ENCODE measurements around the gene POM121. TPM values are rescaled to one million over a fixed set of nuclear protein-coding genes. Genes with fewer than 3 reads are reported as not detected.
"Not testable (repeated sequence)": the region's sequence is repeated elsewhere in the genome, so short reads cannot be mapped to it uniquely, and the experiment has no call there.

The POM121 gene
- total RNA-seq, 2 donors from 2014 or later = 25.0 to 25.8 TPM

- DNase-seq (ENCODE audit: low spot score); intact Hi-C loops (cut with DNase I): not testable (repeated sequence)
Measured at GRCh38 chr7:72976434-72976833, 51.5 kb downstream of the POM121 start.

GRCh38 chr7:72980382-72980781 is 55.5 kb downstream of the POM121 start:
- intact Hi-C loops (cut with DNase I); DNase-seq (ENCODE audit: low spot score): not testable (repeated sequence)

- DNase-seq (ENCODE audit: low spot score); intact Hi-C loops (cut with DNase I): not testable (repeated sequence)
Measured at GRCh38 chr7:72982084-72982483, 57.2 kb downstream of the POM121 start.

- DNase-seq (ENCODE audit: low spot score) = peak; percentile 49
- intact Hi-C loops (cut with DNase I) = not testable (repeated sequence)
Measured at GRCh38 chr7:72990146-72990913, 65.4 kb downstream of the POM121 start.

- intact Hi-C loops (cut with DNase I); DNase-seq (ENCODE audit: low spot score): not testable (repeated sequence)
Measured at GRCh38 chr7:72995484-72995883, 70.6 kb downstream of the POM121 start.

DNA sequence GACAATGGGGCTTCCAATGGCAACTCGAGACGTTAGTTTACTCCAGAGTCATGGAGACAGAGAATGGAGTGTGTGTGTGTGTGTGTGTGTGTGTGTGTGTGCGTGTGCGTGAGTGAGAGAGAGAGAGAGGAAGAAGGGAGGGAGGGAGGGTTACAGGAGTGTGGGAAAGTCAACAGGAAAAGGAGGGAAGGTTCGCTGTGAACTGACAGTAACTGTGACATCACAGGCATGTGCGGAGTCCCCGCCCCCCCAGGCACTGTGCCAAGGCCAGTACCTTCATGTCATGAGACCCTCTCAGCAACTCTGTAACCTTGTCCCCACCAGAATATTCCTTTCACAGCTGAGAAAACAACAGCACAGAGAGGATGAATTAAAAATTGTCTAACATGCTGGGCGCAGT is 72.6 kb downstream of the POM121 start:
- intact Hi-C loops (cut with DNase I) = not testable (repeated sequence)

GRCh38 chr7:72997887-72998468 is 73.1 kb downstream of the POM121 start:
- intact Hi-C loops (cut with DNase I); DNase-seq (ENCODE audit: low spot score): not testable (repeated sequence)

More for the DNA sequence above, 72.6 kb downstream of the POM121 start:
- DNase-seq (ENCODE audit: low spot score) = not testable (repeated sequence)

Other genes starting within 250 kb of the POM121 start
- 1 to 10 TPM; 1.6 to 2.1 TPM for gene TYW1B, start 96.9 kb upstream of the POM121 start, total RNA-seq
- gene TRIM74, start 44.4 kb downstream of the POM121 start, total RNA-seq = under 1 TPM in 1 of 2 donors, not detected in 1; 0.33 TPM
- not detected for gene SPDYE8, start 104.7 kb downstream of the POM121 start, total RNA-seq
- gene SPDYE11, start 132.8 kb downstream of the POM121 start, total RNA-seq = not detected
- gene SPDYE9, start 160.9 kb downstream of the POM121 start, total RNA-seq = not detected